LNCAP (cell line): ENCODE results near the gene AEBP2.

Experiments
- CTCF ChIP-seq: fragments of 450-650 bp; IDR thresholded peaks from 2 replicates; pipeline ENCODE4 v1.5.1; 2017; ENCODE audit warnings: mild to moderate bottlenecking

The AEBP2 gene

GRCh38 chr12:19439059-19440018, at the start of gene AEBP2:
TSS of gene AEBP2 (plus strand) at chr12:19439492. CDS start at chr12:19439700, 208 bp downstream.
- TF ChIP-seq CTCF: no peak

- TF ChIP-seq CTCF: no peak
These were observed 49.2 kb upstream of the AEBP2 start for GRCh38 chr12:19390051-19390598.

GRCh38 chr12:19394385-19394784, 44.9 kb upstream of the AEBP2 start:
- no peak for TF ChIP-seq CTCF

- no peak for TF ChIP-seq CTCF
These were observed 41.8 kb upstream of the AEBP2 start for GRCh38 chr12:19397534-19397933.

- TF ChIP-seq CTCF: no peak
These were observed 40.6 kb upstream of the AEBP2 start for GRCh38 chr12:19398376-19399363.

- TF ChIP-seq CTCF: no peak
These were observed 37.1 kb upstream of the AEBP2 start for GRCh38 chr12:19402211-19402610.
